HepG2 (cell line): ENCODE results near the gene TCL1A. TPM values are rescaled to one million over a fixed set of nuclear protein-coding genes. Genes with fewer than 3 reads are reported as not detected.

ENCODE experiments used
- ATAC-seq: fragments of 200-7000 bp; cut with Tn5 transposase; 3 replicates; pipeline ENCODE4 v1.9.1; 2020; ENCODE audit warnings: mild to moderate bottlenecking, moderate library complexity
- BruUV-seq: library from RNA; stranded (reverse); fragments of 400-500 nt; replicated peaks from 2 replicates; lab custom pipeline; 2021; lab: Mats Ljungman, UMichigan
- CTCF ChIA-PET: fragments of 300-600 bp; formaldehyde crosslinking; extraction: SDS; loops from one replicate; lab custom pipeline; 2021; ENCODE audit warnings: low total read pairs, inconsistent platforms, low intra/inter-chr PET ratio; lab: Yijun Ruan, JAX
- POLR2A ChIA-PET: fragments of 350-600 bp; sonication (Branson Sonifier 250); formaldehyde crosslinking; loops from one replicate; lab custom pipeline; 2020; ENCODE audit warnings: antibody characterized with exemption, inconsistent platforms; lab: Yijun Ruan, JAX
- DNase-seq: peaks from one replicate; pipeline ENCODE4 v3.0.0-alpha.2; 2015; ENCODE audit warnings: low spot score
- FAIRE-seq: peaks from 3 replicates; lab custom pipeline; 2011; peaks lifted over from hg19 to GRCh38; lab: Jason Lieb, UNC
- H2AFZ ChIP-seq: one replicate; pipeline ENCODE4 v1.6.1; 2011; ENCODE audit warnings: low read length, inconsistent platforms
- H3K27ac ChIP-seq: fragments of 300-600 bp; 3 replicates; pipeline ENCODE4 v1.8.0; 2011; ENCODE audit warnings: mixed run types, mild to moderate bottlenecking, mixed read lengths, low read length, inconsistent platforms; ENCODE audit not compliant: insufficient read depth; ENCODE audit errors: extremely low read length
- H3K27me3 ChIP-seq, 2 experiments: fragments of 200-600 bp in 1 of 2; 2 replicates in 1 of 2; 3 replicates in 1 of 2; pipeline versions ENCODE4 v1.6.0 to v1.8.0; 2011; ENCODE audit warnings: low read length in 2 of 2, mild to moderate bottlenecking in 2 of 2, moderate library complexity in 2 of 2, inconsistent platforms in 1 of 2; ENCODE audit not compliant: insufficient read depth in 2 of 2, control insufficient read depth in 1 of 2
- H3K36me3 ChIP-seq, 2 experiments: fragments of 200-600 bp in 1 of 2; replicated peaks in 1 of 2; 2 replicates in 1 of 2; 3 replicates in 1 of 2; pipeline versions ENCODE4 v1.5.1 to v1.8.0; 2011; ENCODE audit warnings: low read length in 2 of 2, inconsistent platforms in 1 of 2; ENCODE audit not compliant: insufficient read depth in 2 of 2, control insufficient read depth in 1 of 2
- H3K4me1 ChIP-seq: 2 replicates; pipeline ENCODE4 v1.5.1; 2012; ENCODE audit warnings: low read length, inconsistent platforms; ENCODE audit not compliant: insufficient read depth
- H3K4me2 ChIP-seq: 2 replicates; pipeline ENCODE4 v1.6.0; 2011; ENCODE audit warnings: low read depth, low read length, inconsistent platforms
- H3K4me3 ChIP-seq, 3 experiments: fragments of 200-600 bp in 1 of 3; sonication (generic), shearing (Covaris generic) in 1 of 3; replicated peaks in 1 of 3; 2 replicates each; pipeline ENCODE4 v1.5.1; 2011 to 2016; ENCODE audit warnings: low read length in 3 of 3, inconsistent platforms in 2 of 3, low read depth in 2 of 3, mild to moderate bottlenecking in 2 of 3, control low read depth in 1 of 3, mixed read lengths in 1 of 3; ENCODE audit not compliant: insufficient read depth in 1 of 3
- H3K79me2 ChIP-seq: one replicate; pipeline ENCODE4 v1.6.1; 2011; ENCODE audit warnings: low read length, inconsistent platforms; ENCODE audit not compliant: insufficient read depth
- H3K9ac ChIP-seq: 2 replicates; pipeline ENCODE4 v1.6.0; 2011; ENCODE audit warnings: mild to moderate bottlenecking, low read depth, low read length, inconsistent platforms; ENCODE audit not compliant: insufficient read depth
- H3K9me3 ChIP-seq: 2 replicates; pipeline ENCODE4 v1.5.1; 2012; ENCODE audit warnings: mild to moderate bottlenecking, low read length
- H4K20me1 ChIP-seq: 2 replicates; pipeline ENCODE4 v1.6.0; 2011; ENCODE audit warnings: inconsistent platforms, mild to moderate bottlenecking, low read length, moderate library complexity; ENCODE audit not compliant: insufficient read depth
- HMG20A ChIP-seq: IDR thresholded peaks from 2 replicates; pipeline ENCODE4 v1.6.1; 2016; ENCODE audit warnings: borderline replicate concordance
- KAT8 ChIP-seq: IDR thresholded peaks from 2 replicates; pipeline ENCODE4 v1.6.1; 2016; ENCODE audit warnings: missing genetic modification reagents, missing compliant biosample characterization
- RBFOX2 ChIP-seq: fragments of 200-400 bp; formaldehyde crosslinking; IDR thresholded peaks from 2 replicates; pipeline ENCODE4 v1.6.1; 2017; ENCODE audit warnings: low read depth, mild to moderate bottlenecking, low read length
- ZNF234 ChIP-seq: sonication (generic); formaldehyde crosslinking; conservative IDR thresholded peaks from 2 replicates; pipeline ENCODE4 v1.5.1; 2020; ENCODE audit warnings: mild to moderate bottlenecking, missing genetic modification reagents
- WGBS: methylation state at CpG from one replicate; pipeline ENCODE4 v1.1.6; 2017; ENCODE audit warnings: low lambda C conversion rate; 5-methylcytosine and 5-hydroxymethylcytosine counted together
- in situ Hi-C: cut with HindIII; loops from 2 replicates; pipeline ENCODE4 v1.10.0; 2017; ENCODE audit warnings: low pct_unique_long_range_greater_than_20kb; ENCODE audit not compliant: extremely low pct_ligation_motif_present
- intact Hi-C: fragments of 100-400 bp; cut with micrococcal nuclease; formaldehyde crosslinking; loops from one replicate; pipeline ENCODE4 v1.10.0; 2022; ENCODE audit not compliant: unreplicated experiment
- polyA plus RNA-seq, 8 experiments: library from polyadenylated mRNA; depleted of rRNA in 3 of 8; stranded (reverse) in 7 of 8; unstranded in 1 of 8; fragments of >200 nt; fragmentation: Illumina TruSeq in 4 of 8; extraction: Trizol in 4 of 8; gene quantifications; 2 replicates each; pipeline versions ENCODE4 v1.2.1 to v1.2.3, GENCODE V29; 2011 to 2016; ENCODE audit warnings: low read depth in 4 of 8, missing spikeins in 1 of 8, mixed read lengths in 1 of 8; ENCODE audit not compliant: insufficient read depth in 1 of 8
- total RNA-seq, 5 experiments: library from RNA; depleted of rRNA; stranded (reverse); fragments of >200 nt; fragmentation: Illumina TruSeq; extraction: Trizol; gene quantifications; 2 replicates each; pipeline ENCODE4 v1.2.3, GENCODE V29; 2016; ENCODE audit warnings: low read depth in 1 of 5
- TF ChIP-seq, protein P1 (sequence below): sonication (generic); formaldehyde crosslinking; IDR thresholded peaks from 2 replicates; pipeline ENCODE4 v1.8.1; 2023; ENCODE audit warnings: mild to moderate bottlenecking, missing genetic modification reagents
- TF ChIP-seq, protein P2 (sequence below), 2 experiments: sonication (generic) in 1 of 2; formaldehyde crosslinking in 1 of 2; IDR thresholded peaks; 2 replicates each; pipeline versions ENCODE4 v1.4.0 to v1.6.1; 2016 to 2020; ENCODE audit warnings: borderline replicate concordance in 1 of 2, low read depth in 1 of 2, mild to moderate bottlenecking in 1 of 2, missing genetic modification reagents in 1 of 2

The TCL1A gene
- total and polyA plus RNA-seq, 2 of the 13 experiments (the other 11 are each of a cell fraction or from before 2014, with no cell fraction given), result not detected

DNA sequence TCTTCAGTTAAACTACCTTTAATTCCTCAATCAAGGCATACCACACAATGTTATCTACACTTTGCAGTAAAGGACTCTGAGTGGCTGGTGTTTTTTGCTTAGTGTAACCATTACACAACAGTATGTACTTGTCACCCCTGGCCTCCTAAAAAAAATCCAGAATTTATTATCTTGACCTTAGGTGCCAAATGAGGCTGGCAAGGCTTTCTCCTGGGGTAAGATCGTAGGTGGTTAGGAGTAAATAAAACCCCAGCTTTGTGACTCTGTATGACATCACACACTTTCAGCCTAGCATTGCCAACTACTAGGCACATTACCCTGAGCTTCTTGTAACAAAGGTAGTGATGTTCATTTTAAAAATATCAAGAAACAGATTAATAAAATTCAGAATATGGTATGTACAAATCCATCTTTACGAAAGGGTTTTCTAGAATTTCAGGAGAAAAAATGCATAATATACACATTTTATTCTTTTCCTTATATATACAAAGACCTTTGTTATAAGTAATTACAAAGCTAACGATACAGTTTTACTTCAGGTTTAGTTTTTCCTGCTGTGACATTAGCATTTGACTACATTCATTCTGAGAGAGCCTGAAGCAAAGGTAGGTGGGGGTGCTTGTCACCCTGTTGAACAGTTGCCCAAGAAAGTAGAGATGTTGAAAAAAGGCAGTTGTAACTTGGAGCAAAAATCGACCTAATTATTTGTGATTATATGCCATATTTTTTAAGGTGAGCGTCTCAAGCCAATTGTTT lies 13.5 kb downstream of the TCL1A start:
- TF ChIP-seq KAT8 (CRISPR knock-in tag), result no peak
- no peak for TF ChIP-seq HMG20A
- TF ChIP-seq RBFOX2, result no peak
- TF ChIP-seq ZNF234 (CRISPR knock-in tag), result no peak
- TF ChIP-seq, protein P1, sequence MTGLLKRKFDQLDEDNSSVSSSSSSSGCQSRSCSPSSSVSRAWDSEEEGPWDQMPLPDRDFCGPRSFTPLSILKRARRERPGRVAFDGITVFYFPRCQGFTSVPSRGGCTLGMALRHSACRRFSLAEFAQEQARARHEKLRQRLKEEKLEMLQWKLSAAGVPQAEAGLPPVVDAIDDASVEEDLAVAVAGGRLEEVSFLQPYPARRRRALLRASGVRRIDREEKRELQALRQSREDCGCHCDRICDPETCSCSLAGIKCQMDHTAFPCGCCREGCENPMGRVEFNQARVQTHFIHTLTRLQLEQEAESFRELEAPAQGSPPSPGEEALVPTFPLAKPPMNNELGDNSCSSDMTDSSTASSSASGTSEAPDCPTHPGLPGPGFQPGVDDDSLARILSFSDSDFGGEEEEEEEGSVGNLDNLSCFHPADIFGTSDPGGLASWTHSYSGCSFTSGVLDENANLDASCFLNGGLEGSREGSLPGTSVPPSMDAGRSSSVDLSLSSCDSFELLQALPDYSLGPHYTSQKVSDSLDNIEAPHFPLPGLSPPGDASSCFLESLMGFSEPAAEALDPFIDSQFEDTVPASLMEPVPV (CRISPR knock-in tag), result no peak
- TF ChIP-seq, protein P2, sequence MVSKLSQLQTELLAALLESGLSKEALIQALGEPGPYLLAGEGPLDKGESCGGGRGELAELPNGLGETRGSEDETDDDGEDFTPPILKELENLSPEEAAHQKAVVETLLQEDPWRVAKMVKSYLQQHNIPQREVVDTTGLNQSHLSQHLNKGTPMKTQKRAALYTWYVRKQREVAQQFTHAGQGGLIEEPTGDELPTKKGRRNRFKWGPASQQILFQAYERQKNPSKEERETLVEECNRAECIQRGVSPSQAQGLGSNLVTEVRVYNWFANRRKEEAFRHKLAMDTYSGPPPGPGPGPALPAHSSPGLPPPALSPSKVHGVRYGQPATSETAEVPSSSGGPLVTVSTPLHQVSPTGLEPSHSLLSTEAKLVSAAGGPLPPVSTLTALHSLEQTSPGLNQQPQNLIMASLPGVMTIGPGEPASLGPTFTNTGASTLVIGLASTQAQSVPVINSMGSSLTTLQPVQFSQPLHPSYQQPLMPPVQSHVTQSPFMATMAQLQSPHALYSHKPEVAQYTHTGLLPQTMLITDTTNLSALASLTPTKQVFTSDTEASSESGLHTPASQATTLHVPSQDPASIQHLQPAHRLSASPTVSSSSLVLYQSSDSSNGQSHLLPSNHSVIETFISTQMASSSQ (IDR thresholded peaks at IDR 0.05; ENCODE audit: low read depth), result no peak
- TF ChIP-seq, protein P2 (CRISPR knock-in tag; IDR thresholded peaks at IDR 0.05; ENCODE audit: borderline replicate concordance), result no peak
- H4K20me1 ChIP-seq, result no peaks in the 10 kb centered on the region
- 18% methylated on average over 5 of the region's 5 CpGs for WGBS
- H3K4me3 ChIP-seq, result no peak overlapping the region
- ATAC-seq (no peak), FAIRE-seq (no peak), DNase-seq (no peak)
- H3K36me3 ChIP-seq, result no peaks in the 10 kb centered on the region
- CTCF ChIA-PET, result no interaction called here
- no peak overlapping the region for H3K4me2 ChIP-seq
- H2AFZ ChIP-seq, result no peak overlapping the region
- no peak overlapping the region for H3K27ac ChIP-seq
- in situ Hi-C loops, result no loop called here
- no peaks in the 10 kb centered on the region for H3K9me3 ChIP-seq
- POLR2A ChIA-PET, result no interaction called here
- peaks cover 0 to 2% of the 10 kb centered on the region in 2 experiments; a peak in 1 of 5 replicates for H3K27me3 ChIP-seq
- no TSS peak for BruUV-seq
- H3K4me1 ChIP-seq, result no peaks in the 10 kb centered on the region
- no peaks in the 10 kb centered on the region for H3K79me2 ChIP-seq
- intact Hi-C loops, result no loop called here
- H3K9ac ChIP-seq, result no peak overlapping the region
